22Rv1 (cell line): ENCODE measurements around the gene PNPLA3.

Experiments used
- H3K27ac ChIP-seq: fragments of 450-650 bp; 2 replicates; pipeline ENCODE4 v1.5.1; 2017
- ZFX ChIP-seq: fragments of 450-650 bp; IDR thresholded peaks from 2 replicates; pipeline ENCODE4 v1.6.1; 2017; ENCODE audit warnings: antibody characterized with exemption, borderline replicate concordance
- TF ChIP-seq, protein P1 (sequence below): fragments of 450-650 bp; IDR thresholded peaks from 2 replicates; pipeline ENCODE4 v1.5.1; 2017; ENCODE audit warnings: mild to moderate bottlenecking

PNPLA3 gene

DNA sequence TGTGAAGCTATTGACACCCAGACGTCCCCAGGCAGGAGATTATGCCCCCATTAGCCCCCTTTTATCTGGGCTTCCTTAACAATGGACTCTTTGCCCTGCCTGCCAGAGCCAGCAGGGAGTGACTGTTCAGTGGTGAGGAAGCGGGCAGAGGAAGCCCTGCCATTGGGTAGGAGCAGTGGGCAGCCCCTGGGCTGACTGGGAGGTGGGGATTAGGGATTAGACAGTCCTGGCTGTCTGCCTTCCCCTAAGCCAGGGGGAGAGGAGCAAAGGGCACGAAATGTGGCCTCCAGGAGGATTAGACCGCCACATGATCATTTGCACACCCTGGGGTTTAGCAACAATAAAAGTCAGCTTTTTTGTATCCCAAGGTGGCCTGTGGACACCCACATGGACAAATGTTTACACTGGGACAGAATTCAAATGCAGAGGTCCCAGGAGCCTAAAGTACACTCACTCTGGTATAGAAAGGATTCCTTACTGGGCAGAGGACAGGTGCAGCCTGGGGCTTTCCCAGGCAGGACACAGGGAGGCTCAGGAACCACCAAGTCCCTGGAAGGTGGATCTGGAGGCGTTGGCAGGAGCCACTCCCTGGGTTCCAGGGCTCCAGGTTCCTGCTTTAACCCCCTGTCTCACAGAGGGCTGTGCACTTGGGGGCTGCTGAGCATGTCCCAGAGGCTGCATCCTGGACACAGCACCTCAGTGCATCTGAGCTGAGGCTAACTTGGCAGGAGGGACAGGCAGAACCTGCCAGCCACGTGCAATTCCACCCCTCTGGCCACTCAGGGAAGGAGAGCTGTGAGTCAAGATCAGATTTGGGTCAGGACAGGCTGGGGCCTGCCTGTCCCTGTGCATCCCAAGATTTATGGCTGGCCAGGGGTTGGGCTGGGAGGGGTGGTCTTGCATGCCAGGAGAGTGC is 2.1 kb downstream of the PNPLA3 start:
- no peak overlapping the region for H3K27ac ChIP-seq
- TF ChIP-seq ZFX: no peak
- TF ChIP-seq, protein P1, sequence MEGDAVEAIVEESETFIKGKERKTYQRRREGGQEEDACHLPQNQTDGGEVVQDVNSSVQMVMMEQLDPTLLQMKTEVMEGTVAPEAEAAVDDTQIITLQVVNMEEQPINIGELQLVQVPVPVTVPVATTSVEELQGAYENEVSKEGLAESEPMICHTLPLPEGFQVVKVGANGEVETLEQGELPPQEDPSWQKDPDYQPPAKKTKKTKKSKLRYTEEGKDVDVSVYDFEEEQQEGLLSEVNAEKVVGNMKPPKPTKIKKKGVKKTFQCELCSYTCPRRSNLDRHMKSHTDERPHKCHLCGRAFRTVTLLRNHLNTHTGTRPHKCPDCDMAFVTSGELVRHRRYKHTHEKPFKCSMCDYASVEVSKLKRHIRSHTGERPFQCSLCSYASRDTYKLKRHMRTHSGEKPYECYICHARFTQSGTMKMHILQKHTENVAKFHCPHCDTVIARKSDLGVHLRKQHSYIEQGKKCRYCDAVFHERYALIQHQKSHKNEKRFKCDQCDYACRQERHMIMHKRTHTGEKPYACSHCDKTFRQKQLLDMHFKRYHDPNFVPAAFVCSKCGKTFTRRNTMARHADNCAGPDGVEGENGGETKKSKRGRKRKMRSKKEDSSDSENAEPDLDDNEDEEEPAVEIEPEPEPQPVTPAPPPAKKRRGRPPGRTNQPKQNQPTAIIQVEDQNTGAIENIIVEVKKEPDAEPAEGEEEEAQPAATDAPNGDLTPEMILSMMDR: no peak

DNA sequence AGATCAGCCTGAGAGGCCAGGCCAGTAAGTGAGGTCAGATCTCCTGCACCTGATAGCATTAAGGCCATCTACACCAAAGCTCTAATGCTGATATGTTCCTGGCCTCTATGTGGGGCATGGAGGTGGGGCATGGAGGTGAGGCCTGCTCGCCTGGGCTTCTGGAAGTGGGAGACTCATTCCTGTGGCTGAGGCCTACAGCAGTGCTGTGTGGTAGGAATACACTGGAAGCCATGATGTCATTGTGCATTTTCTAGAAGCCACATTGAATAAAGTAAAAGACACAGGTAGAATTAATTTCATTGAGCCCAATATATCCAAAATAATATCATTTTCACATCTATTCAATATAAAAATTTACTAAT is 2.7 kb downstream of the PNPLA3 start:
- H3K27ac ChIP-seq: no peak overlapping the region
- TF ChIP-seq, protein P1: no peak
- no peak for TF ChIP-seq ZFX

GRCh38 chr22:43928468-43928867 is 4.9 kb downstream of the PNPLA3 start:
- TF ChIP-seq, protein P1: no peak
- no peak for TF ChIP-seq ZFX
- H3K27ac ChIP-seq: no peak overlapping the region

- H3K27ac ChIP-seq: no peak overlapping the region
- TF ChIP-seq ZFX: no peak
- TF ChIP-seq, protein P1: no peak
Measured at GRCh38 chr22:43928908-43929307, 5.3 kb downstream of the PNPLA3 start.

- H3K27ac ChIP-seq: no peak overlapping the region
- no peak for TF ChIP-seq ZFX
- TF ChIP-seq, protein P1: no peak
Measured at GRCh38 chr22:43931771-43932170, 8.2 kb downstream of the PNPLA3 start.

- no peak overlapping the region for H3K27ac ChIP-seq
- TF ChIP-seq, protein P1: no peak
- no peak for TF ChIP-seq ZFX
Measured at GRCh38 chr22:43941449-43941848, 17.8 kb downstream of the PNPLA3 start.

DNA sequence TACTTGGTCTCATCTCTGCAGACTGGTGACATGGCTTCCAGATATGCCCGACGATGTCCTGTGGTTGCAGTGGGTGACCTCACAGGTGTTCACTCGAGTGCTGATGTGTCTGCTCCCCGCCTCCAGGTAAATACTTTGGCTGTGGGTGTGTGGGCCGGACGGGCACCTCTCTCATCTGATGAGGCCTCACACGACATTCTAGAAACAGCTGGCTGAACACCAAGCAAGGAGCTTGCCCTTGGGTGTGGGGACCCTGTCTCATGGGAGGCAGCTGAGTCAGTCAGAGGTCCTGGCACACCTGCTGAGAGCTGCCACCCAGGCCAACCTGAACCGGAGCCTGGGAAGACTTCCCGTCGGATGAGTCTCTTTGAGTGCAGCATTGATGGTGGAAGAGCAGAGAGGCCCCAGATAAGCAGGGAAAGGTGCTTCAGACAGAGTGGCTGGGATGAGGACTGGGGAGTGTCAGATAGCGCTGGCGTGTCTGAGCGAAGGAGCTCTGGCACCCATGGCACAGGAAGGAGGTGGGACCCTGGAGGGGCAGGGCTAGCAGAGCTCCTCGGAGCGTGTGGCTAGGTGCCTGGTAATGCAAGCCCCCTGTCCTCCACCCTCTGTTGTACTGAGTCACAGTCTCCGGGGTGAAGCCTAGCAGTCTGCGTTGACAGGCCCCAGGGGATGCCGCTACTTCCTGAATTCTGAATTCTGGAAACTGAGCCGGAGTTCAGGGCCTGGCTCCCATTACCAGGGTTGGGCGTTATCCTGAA is 21.2 kb downstream of the PNPLA3 start:
- H3K27ac ChIP-seq: no peak overlapping the region
- TF ChIP-seq, protein P1: no peak
- TF ChIP-seq ZFX: no peak
